Measurements from ENCODE around the gene ARID2.

GRCh38 chr12:45713078-45713477 is 16.4 kb upstream of the ARID2 start:
- TF ChIP-seq CTCF (optimal IDR thresholded peaks at IDR 0.05 in 1 of 3, IDR thresholded peaks at IDR 0.05 in 1 of 3, conservative IDR thresholded peaks at IDR 0.05 in 1 of 3; ENCODE audit: extremely low read depth in 1 of 3, insufficient read depth in 2 of 3, low read length in 3 of 3) (no peak), EZH2 (IDR thresholded peaks at IDR 0.05; ENCODE audit: low read length) (no peak)

All from keratinocyte (primary cell).